NCI-H187 (cell line): Measurements from ENCODE around the gene ZC3H13.

Experiments
- DNase-seq, 2 experiments: peaks; one replicate each; lab custom pipeline; 2025; lab: John Stamatoyannopoulos, UW

ZC3H13 gene

DNA sequence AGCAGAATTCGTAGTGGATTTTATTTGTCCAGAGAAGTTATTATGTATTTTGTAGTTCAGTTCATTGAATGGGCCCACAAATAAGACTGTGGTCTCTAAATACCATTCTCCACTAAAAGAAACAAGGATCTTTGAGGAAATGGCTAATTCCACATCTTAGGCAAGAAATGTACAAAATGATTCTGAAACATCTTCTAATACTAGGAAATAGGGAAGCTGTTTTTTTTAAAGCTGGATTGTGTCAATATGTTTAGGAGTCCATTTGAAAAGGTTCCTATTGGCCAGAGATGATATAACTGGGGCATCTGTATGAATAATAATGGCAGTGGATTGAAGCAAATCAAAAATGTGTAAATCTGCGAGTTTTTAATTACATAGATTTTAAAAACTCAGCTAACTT, 112.5 kb downstream of the ZC3H13 start:
- DNase-seq: no peak

GRCh38 chr13:45936621-45937020, 115.9 kb downstream of the ZC3H13 start:
- no peak for DNase-seq

DNA sequence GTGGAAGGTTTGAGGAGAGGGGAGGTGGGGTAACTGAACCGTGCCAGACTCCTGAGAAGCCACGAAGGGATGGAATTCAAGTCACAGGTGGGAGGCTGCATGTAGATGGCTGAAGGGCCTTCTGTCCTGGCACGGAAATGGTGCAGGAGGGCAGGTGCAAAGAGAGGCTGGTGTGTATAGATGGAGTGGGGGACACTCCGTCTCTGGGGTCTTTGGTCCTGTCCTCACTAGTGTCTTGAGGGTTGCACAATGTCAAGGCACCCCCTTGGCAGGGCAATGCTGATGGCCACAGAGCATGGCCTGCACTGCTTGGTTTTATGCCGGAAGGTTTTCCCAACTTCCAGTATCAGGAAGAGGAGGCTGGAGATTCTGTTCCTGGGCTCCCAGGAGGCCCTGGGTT, 118.3 kb downstream of the ZC3H13 start:
- no peak for DNase-seq

DNA sequence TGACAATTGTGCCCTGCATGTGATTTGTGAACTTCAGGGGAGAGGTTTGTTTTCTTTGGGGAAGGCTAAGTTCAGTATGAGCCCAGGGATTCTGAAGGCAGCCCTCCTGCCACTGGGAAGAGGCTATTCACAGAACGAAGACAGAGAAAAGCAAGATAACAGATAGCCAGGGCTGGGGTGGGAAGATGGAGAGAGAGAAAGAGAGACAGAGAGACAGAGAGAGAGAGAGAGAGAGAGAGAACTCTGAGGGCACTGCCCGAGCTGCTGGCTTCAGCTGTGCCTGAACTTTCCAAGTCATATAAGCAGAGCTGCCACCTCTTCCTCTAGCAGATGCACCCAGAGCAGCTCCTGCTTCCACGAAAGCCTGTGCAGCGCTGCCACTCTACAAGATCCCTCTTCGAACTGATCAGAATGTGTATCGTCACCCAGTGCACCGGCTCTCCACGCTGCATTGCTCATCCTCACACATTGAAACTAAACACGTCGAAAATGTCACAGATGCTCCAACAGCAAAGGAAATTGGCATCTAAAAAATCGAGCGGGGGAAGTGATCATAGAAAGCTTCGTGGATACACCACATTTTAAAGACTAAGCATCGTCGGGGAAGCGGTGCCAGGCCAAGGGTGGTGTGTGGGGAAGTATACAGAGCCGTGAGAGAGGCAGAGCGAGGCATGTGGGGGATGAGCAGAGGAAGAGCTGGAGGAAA, 119.2 kb downstream of the ZC3H13 start:
- DNase-seq: no peak

DNA sequence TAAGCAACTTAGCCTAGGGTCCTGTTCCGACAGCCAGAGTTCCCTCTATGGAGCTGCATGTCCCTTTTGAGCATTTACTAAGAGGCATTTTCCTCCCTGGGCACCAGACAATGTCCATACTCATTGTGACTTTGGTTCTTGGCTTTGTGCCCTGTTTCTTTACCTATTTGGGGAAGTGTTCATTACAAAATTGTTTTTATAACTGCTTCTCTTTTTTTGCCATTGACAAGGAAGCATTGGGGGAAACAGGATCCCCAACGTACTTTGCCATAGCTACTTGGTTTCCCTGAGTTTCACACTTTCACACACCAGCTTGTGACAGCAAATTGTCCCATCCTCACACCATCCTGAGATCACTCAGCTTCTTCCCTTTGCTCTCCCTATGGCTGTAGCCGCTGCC, 119.9 kb downstream of the ZC3H13 start:
- no peak for DNase-seq

DNA sequence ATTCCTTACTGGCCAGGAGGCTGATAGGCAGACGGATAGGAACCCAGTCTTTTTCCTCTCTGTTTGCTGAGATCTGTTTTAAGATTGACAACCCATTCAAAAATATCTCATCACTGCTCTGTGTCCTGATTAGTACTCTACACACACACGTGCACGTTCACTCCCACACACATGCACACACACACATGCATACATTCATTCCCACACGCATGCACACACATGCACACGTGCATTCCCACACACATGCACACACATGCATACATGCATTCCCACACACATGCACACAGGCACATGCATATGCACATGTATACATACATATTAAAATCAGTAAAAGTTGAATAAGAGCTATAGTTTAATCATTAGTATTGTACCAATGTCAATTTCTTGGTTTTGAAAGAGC, 120.4 kb downstream of the ZC3H13 start:
- no peak for DNase-seq

- DNase-seq: no peak
Observed at GRCh38 chr13:45931211-45931610, 121.3 kb downstream of the ZC3H13 start.

- no peak for DNase-seq
Observed at GRCh38 chr13:45930177-45930576, 122.4 kb downstream of the ZC3H13 start.

GRCh38 chr13:45928843-45929242, 123.7 kb downstream of the ZC3H13 start:
- DNase-seq: no peak

DNA sequence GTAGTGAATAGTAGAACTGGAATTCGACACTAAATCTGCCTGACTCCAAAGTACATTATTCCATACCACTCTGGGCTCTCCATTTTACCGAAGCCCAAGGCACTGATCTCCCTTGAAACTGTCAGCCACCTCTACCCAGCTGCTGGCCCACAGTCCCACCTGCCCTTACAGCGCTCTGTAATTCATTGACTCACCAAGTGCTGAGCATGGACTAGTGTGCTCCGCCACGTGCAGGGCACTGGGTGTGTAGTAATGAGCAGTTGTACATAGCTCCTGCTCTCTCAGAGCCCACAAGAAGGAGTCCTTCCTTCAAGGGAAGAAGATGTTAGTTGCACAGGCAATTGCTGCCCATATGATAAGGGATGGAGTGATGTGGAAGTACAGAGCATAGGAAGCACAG, 124.4 kb downstream of the ZC3H13 start:
- DNase-seq: no peak

- DNase-seq: no peak
Observed at GRCh38 chr13:45926741-45927140, 125.8 kb downstream of the ZC3H13 start.

GRCh38 chr13:45925151-45925550, 127.4 kb downstream of the ZC3H13 start:
- no peak for DNase-seq

GRCh38 chr13:45921162-45921736, 131.3 kb downstream of the ZC3H13 start:
- DNase-seq: no peak

DNA sequence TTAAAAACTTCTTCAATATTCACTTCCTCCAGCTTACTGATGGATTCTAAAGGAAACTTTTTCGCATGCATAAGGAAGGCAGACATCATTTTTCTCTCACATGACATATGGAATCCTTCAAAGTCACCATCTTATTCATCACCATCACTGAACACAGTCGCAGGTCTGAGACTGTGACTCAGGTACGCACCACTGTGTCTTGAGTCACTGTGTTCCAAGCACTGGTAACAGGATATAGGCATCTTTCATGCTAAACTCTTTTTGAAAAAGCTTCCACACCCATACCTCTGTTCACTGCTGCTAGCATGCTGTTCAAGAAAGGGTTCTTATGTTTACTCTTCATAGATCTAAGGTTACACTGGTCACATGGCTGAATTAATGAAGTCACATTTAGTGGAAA, 133.9 kb downstream of the ZC3H13 start:
- no peak for DNase-seq

DNA sequence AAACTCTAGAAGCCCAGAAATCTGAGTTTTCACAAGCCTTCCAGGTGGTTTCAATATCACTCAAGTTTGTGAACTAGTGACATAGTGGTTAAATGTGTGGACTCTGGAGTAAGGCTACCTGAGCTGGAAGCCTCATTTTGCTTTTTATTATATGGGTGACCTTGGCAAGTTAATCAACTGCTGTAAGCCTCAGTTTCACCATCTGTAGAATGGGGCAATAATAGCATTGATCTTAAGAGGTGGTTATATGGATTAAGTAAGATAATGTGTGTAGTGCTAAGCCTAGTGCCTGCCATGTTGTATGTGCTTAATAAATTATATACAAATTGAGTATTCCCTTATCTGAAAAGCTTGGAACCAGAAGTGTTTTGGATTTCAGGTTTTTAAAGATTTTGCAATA, 135.5 kb downstream of the ZC3H13 start:
- DNase-seq: no peak

GRCh38 chr13:45915686-45916439, 136.7 kb downstream of the ZC3H13 start:
- DNase-seq: no peak

DNA sequence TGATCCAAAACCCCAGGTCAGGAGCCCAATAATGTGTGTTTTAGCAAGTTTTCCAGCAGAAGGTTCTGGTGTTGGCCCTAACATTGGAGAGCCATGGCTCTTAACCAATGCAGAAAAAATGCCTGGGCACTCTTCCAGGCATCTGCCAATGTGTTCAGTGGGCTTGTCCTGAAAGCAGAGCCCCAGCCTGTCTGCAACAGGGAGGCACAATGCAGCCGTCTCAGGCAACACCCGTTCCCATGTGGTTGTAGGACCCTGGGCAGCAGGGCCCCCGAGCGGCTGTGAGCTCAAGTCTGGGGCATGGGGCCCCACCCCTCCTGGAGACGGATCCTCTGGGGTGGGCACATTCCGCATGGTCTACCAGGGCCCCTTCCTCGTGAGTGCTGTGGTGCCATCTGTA, 142.9 kb downstream of the ZC3H13 start:
- DNase-seq: no peak

- no peak for DNase-seq
Observed at GRCh38 chr13:45909089-45909488, 143.5 kb downstream of the ZC3H13 start.

GRCh38 chr13:45907503-45907902, 145.0 kb downstream of the ZC3H13 start:
- DNase-seq: no peak
